Putamen (tissue), 1 donor: ENCODE measurements around the gene FAM177A1.

Source experiments
- DNase-seq: peaks from one replicate; pipeline ENCODE4 v3.0.0-alpha.2; 2016; ENCODE audit warnings: low spot score

Gene FAM177A1

DNA sequence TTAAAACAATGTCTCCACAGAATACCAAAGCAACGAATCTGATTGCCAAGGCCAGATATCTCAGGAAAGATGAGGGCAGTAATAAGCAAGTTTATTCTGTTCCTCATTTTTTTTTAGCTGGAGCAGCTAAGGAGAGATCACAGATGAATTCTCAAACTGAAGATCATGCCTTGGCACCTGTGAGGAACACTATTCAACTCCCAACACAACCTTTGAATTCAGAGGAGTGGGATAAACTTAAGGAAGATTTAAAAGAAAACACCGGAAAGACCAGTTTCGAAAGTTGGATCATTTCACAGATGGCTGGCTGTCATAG lies 77.3 kb downstream of the FAM177A1 start:
- no peak for DNase-seq

GRCh38 chr14:35124127-35124526 lies 78.1 kb downstream of the FAM177A1 start:
- no peak for DNase-seq
